ENCODE results near the gene HLX.

Gene HLX

DNA sequence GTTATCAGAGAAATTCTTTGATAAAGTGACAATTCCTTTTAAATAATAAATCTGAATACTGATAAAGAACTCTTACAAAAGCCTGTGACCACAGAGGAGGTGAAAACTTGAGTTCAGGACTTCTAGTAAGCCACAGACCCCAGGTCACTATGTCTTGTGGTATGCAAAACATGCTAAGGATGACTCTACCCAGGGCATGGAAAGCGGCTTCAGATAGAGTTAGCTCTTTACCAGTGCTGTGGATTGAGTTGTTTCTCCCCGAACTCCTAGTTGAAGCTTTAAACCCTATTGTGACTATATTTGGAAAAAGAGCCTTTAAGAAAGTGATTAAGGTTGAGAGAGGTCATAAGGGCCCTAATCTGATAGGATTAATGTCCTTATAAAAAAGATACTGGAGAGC lies 42.3 kb downstream of the HLX start:
- in situ Hi-C loops (cut with MboI; ENCODE audit: low sequenced_read_pairs): no loop called here

DNA sequence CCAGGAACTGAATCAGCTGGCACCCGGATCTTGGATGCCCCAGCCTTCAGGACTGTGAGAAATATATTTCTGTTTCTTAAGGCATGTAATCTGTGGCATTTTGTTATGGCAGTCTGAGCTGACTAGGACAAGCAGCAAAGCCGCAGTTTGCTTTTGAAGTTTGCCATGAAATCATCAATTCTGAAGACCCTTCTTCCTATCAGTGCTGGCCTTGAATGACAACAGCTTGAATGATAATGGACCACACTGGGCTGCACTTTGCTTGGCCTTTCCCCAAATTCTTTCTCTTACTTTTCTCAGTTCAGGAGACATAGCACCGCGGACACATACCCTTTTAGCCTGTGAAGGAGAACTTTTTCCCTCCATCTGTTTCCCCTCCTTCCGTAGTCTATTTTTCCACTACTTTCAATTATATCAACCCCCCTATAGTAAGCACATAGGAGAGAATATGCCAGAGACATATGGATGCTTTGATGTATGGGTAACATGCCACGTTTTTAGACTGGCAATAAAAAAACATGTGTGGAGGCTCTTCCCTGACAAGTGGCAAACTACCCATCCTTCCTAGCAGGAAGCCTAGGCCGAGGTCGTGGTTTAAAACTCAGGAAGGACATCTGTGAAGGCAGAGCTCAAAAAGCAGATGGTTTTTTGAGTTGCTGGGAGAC lies 42.9 kb downstream of the HLX start:
- in situ Hi-C loops (cut with MboI; ENCODE audit: low sequenced_read_pairs): no loop called here

DNA sequence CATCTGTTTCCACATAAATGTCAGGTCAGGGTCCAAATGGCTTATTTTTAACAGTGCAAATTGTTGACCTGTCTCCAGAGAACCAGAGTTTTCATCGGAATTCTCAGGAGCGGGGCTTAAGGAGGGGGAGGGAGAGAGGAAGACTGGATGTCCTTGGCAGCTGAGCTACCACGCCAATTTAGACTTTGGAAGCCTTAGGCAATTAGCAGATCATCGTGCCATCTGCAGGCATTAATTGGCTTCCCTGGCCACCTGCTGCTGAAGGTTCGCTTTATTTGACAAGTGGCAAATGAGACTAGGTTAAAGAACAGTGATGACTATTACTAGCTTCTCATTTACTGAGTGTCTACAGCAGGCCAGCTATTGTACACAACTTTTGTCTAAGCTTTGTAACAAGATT lies 43.7 kb downstream of the HLX start:
- in situ Hi-C loops (cut with MboI; ENCODE audit: low sequenced_read_pairs): no loop called here

DNA sequence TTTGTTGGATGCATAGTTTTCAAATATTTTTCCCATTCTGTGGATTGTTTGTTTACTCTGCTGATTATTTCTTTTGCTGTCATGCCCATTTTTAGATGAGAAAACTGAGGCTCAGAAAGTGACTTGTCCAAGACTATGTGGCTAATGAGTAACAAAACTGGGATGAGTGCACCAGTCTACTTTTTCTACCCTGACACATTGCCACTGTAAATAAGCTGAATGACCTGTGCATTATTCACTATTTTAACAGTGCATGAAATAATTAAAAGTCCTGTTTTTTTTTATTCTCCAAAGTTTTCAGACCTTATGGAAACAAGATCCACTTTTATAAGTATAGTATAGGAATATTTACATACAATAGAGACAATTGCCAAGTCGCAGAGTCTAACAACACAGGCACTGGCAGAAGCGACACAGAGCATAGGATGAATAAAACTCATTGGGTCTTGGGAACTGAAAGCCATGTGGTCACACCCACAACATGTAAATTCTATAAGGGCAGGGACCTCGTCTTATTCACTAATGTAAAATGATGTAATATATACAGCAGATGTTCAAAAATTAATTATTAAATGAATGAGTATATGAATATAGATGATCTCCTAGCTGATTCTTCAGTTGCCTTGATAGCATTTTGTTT lies 45.2 kb downstream of the HLX start:
- in situ Hi-C loops (cut with MboI; ENCODE audit: low sequenced_read_pairs): no loop called here

DNA sequence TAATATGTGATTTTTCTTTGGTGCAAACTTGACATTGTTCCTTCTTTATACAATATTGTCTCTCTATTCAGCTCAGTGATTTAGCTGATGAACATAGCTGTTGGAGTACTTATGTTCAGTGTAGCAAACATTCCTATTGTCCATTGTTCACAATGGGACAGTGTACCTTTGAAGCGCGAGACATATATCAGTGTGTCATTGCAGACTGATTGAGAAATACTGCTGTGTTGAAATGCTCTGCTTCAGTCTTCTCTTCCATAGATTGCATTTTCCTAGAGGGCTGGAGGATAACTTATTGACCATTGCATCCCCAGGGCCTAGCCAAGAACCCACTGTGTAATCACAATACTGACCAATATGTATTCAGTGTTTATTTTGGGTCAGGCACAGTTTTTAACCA lies 46.5 kb downstream of the HLX start:
- in situ Hi-C loops (cut with MboI; ENCODE audit: low sequenced_read_pairs): no loop called here

DNA sequence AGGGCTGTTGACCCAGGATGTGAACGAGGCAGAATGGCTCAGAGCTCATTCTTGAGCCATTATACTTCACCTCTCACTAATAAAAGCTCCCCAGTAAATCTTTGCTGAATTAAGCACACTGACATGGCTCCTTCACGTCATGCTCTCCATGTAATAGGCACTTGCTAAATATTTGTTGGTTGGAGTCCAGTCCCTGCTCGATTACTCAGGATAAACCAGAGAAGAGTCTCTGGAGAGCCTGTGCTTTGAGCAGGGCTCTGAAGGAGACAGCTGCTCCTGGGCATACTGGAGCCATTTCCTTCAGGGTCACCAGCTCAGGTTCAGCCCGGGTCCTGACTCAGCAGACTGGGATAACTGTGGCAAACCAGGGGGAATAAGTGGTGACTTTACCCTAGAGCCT lies 46.9 kb downstream of the HLX start:
- in situ Hi-C loops (cut with MboI; ENCODE audit: low sequenced_read_pairs): no loop called here

DNA sequence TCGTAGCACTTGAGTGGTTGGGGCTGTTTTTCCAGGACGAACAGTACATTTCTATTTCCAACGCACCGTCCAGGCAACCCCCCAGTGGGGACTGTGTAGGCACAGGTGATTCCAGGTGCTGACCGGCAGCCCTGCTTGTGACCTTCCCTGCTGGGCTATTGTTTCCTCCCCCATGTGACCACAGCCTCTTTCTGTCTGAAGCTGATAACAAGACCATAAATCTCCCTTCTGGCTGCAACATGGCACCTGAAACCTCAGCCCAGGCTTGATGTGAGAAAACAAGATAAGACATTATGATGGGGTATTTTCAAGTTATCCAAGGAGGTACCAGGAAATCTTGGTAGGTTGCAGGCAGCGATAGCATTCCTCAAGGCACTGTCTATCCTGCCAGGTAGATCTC lies 48.2 kb downstream of the HLX start:
- in situ Hi-C loops (cut with MboI; ENCODE audit: low sequenced_read_pairs): no loop called here

DNA sequence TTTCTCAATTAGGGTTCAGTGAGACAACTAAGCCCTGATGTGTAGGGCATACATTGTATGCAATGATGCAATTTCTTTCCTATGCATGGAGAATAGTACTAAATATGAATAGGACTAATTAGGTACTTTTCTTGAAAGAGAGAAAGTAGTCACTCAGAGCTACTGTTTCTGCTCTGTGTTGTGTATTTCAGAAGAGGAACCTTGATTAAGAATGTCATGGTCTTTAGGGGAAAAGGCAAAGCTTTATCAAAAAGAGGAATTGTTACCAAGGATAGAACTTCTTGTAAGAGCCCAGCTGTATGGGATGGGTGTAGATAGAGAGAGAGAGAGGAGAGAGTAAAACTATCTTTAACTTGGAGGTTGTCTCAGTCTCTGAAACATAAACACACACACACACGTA lies 49.1 kb downstream of the HLX start:
- in situ Hi-C loops (cut with MboI; ENCODE audit: low sequenced_read_pairs): no loop called here

DNA sequence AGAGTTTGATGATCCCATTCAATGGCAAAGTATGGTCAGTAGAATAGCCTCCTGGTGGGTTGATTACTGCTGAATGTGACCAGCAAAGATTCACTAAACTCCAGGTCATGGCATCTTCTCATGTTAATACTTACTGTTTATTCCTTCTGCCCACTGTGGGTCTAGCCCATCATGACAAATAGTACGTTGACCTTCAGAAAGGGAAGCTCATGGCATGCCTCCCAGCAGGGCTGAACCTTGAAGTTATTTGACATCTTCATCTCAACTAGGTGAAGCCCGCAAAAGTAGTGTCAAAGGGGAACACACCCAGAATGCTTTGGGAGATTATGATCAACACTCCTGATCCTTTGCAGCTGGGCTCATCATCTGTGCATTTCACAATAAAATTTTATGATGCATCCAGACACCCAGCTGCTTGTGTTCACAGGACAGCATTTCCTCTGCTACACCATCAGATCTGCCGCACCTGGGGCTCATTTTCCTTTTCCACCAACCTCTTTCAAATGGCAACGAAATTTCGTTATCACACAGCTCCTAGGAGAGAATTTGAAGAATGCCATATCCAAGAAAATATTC lies 49.6 kb downstream of the HLX start:
- in situ Hi-C loops (cut with MboI; ENCODE audit: low sequenced_read_pairs): no loop called here

DNA sequence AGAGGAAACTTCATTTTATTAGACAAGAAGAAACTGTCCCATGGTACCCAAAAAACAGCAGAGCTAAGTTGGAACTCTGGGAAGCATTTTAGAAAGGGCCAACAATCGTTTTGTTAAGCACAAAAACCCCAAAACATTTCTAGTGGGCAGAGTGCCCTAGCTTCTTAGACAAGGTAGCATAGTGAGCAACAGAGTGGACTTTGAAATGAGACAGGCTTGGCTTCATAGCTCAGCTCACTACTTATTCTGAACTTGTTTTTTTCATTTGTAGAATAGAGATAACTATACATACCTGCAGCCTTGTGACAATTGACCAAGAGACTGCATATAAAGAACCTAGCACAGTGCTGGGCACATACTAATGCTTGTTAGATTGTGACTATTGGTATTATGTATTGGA lies 50.1 kb downstream of the HLX start:
- in situ Hi-C loops (cut with MboI; ENCODE audit: low sequenced_read_pairs): no loop called here

Data from HL-60/S4 treated with retinoic acid at 250 ng/mL for 4 days and 3 days (cell line).